Epidermal melanocyte (primary cell): ENCODE results near the gene DCTN2.
"Not testable (repeated sequence)": the region's sequence is repeated elsewhere in the genome, so short reads cannot be mapped to it uniquely, and the experiment has no call there.

Experiments
- DNase-seq: peaks from one replicate; pipeline ENCODE4 v3.0.0; 2011; ENCODE audit warnings: low spot score; ENCODE audit not compliant: insufficient read length

DCTN2 gene

GRCh38 chr12:57546438-57547287 lies at the start of gene DCTN2:
Gene DCTN2 (minus strand): TSS chr12:57547192. CDS start chr12:57547063, 129 bp downstream.
- peak; percentile 100 for DNase-seq

GRCh38 chr12:57593187-57593586 lies 46.2 kb upstream of the DCTN2 start:
- DNase-seq = no peak

GRCh38 chr12:57592551-57593165 lies 45.7 kb upstream of the DCTN2 start:
- no peak for DNase-seq

GRCh38 chr12:57591782-57592325 lies 44.9 kb upstream of the DCTN2 start:
- DNase-seq = no peak

GRCh38 chr12:57590864-57591781 lies 44.1 kb upstream of the DCTN2 start, which contains the start of gene PIP4K2C:
Gene PIP4K2C (plus strand): TSS chr12:57591192. CDS start chr12:57591290, 98 bp downstream.
- peak; percentile 64 for DNase-seq

GRCh38 chr12:57590479-57590863 lies 43.5 kb upstream of the DCTN2 start:
- no peak for DNase-seq

- not testable (repeated sequence) for DNase-seq
Measured at GRCh38 chr12:57588951-57589610, 42.1 kb upstream of the DCTN2 start.

- no peak for DNase-seq
Measured at GRCh38 chr12:57586832-57587429, 39.9 kb upstream of the DCTN2 start.

- no peak for DNase-seq
Measured at GRCh38 chr12:57586128-57586527, 39.1 kb upstream of the DCTN2 start.

- no peak for DNase-seq
Measured at GRCh38 chr12:57585156-57585555, 38.2 kb upstream of the DCTN2 start.

- DNase-seq = no peak
Measured at GRCh38 chr12:57584690-57585089, 37.7 kb upstream of the DCTN2 start.

GRCh38 chr12:57584050-57584449 lies 37.1 kb upstream of the DCTN2 start:
- no peak for DNase-seq

GRCh38 chr12:57583008-57583831 lies 36.2 kb upstream of the DCTN2 start:
- DNase-seq = peak; percentile 91

- no peak for DNase-seq
Measured at GRCh38 chr12:57582440-57582839, 35.4 kb upstream of the DCTN2 start.

- DNase-seq = no peak
Measured at GRCh38 chr12:57581802-57582201, 34.8 kb upstream of the DCTN2 start.

GRCh38 chr12:57580466-57580795 lies 33.4 kb upstream of the DCTN2 start:
- DNase-seq = no peak

- DNase-seq = no peak
Measured at GRCh38 chr12:57579677-57580465, 32.9 kb upstream of the DCTN2 start.

- no peak for DNase-seq
Measured at GRCh38 chr12:57579011-57579410, 32.0 kb upstream of the DCTN2 start.
